Gastroesophageal sphincter (tissue), 4 donors: ENCODE measurements around the gene POLDIP2. TPM values are rescaled to one million over a fixed set of nuclear protein-coding genes. Genes with fewer than 3 reads are reported as not detected.

ENCODE experiments used
- ATAC-seq: fragments of 150-250 bp; one replicate; pipeline ENCODE4 v1.9.1; 2016; ENCODE audit warnings: mild to moderate bottlenecking, moderate library complexity
- H3K27ac ChIP-seq, 4 donors: fragments of 200-600 bp; sonication (generic) in 3 of 4; 1 replicate in 3 of 4; 2 replicates in 1 of 4; pipeline ENCODE4 v1.5.1; 2016 to 2019
- H3K27me3 ChIP-seq: fragments of 200-600 bp; sonication (generic); one replicate; pipeline ENCODE4 v1.5.1; 2019
- H3K36me3 ChIP-seq, 2 donors: fragments of 200-600 bp; sonication (generic); one replicate each; pipeline ENCODE4 v1.5.1; 2019; ENCODE audit warnings: control low read depth in 1 of 2
- H3K4me1 ChIP-seq, 3 donors: fragments of 200-600 bp; sonication (generic); 1 replicate in 2 of 3; 2 replicates in 1 of 3; pipeline ENCODE4 v1.5.1; 2016 to 2019; ENCODE audit warnings: control low read depth in 2 of 3
- H3K4me3 ChIP-seq, 2 donors: fragments of 200-600 bp; sonication (generic); one replicate each; pipeline ENCODE4 v1.5.1; 2019; ENCODE audit warnings: mild to moderate bottlenecking in 1 of 2, moderate library complexity in 1 of 2
- H3K9me3 ChIP-seq, 3 donors: fragments of 200-600 bp; sonication (generic); one replicate each; pipeline ENCODE4 v1.5.1; 2017 to 2019; ENCODE audit warnings: control low read depth in 2 of 3
- CTCF ChIP-seq, 4 experiments: fragments of 200-600 bp in 2 of 4; fragments of 450-650 bp in 2 of 4; sonication (generic) in 1 of 4; IDR thresholded peaks; one replicate each; pipeline ENCODE4 v1.5.1; 2017 to 2019; ENCODE audit warnings: antibody characterized with exemption in 4 of 4, mild to moderate bottlenecking in 2 of 4, moderate library complexity in 2 of 4
- EP300 ChIP-seq: sonication (generic); formaldehyde crosslinking; IDR thresholded peaks from one replicate; pipeline ENCODE4 v1.6.1; 2017; ENCODE audit warnings: antibody characterized with exemption, mild to moderate bottlenecking
- POLR2A ChIP-seq, 2 donors: fragments of 450-650 bp; IDR thresholded peaks; one replicate each; pipeline ENCODE4 v1.6.1; 2017; ENCODE audit warnings: antibody characterized with exemption in 2 of 2, mild to moderate bottlenecking in 2 of 2, moderate library complexity in 1 of 2
- POLR2AphosphoS5 ChIP-seq: sonication (generic); formaldehyde crosslinking; IDR thresholded peaks from one replicate; pipeline ENCODE4 v1.6.1; 2017; ENCODE audit warnings: antibody characterized with exemption
- WGBS, 2 donors: methylation state at CpG; one replicate each; pipeline ENCODE4 v1.1.5; 2018; ENCODE audit warnings: low coverage in 1 of 2; 5-methylcytosine and 5-hydroxymethylcytosine counted together
- total RNA-seq, 4 donors: library from RNA; depleted of rRNA; stranded (reverse); fragments of >200 nt; gene quantifications; one replicate each; pipeline ENCODE4 v1.1.0, GENCODE V29; 2016

The POLDIP2 gene
- total RNA-seq, 4 donors from 2014 or later = 71.1 to 108 (median 77.8) TPM

- no peak for ATAC-seq
- no peaks in the 10 kb centered on the region for H3K9me3 ChIP-seq
- H3K27ac ChIP-seq = no peak overlapping the region
- TF ChIP-seq EP300 (no peak), CTCF (IDR thresholded peaks at IDR 0.05) (no peak), POLR2A (IDR thresholded peaks at IDR 0.05) (no peak), POLR2AphosphoS5 (no peak)
- WGBS, 2 donors = 89% methylated on average over 4 of the region's 8 CpGs; no CpG with 5 or more reads in 1 of the 2 donors
- peaks cover 0 to 90% of the 10 kb centered on the region in 2 donors for H3K36me3 ChIP-seq
- peak overlapping the region in 1 of 2 donors; percentile 39 for H3K4me3 ChIP-seq
- no peaks in the 10 kb centered on the region for H3K4me1 ChIP-seq
- no peaks in the 10 kb centered on the region for H3K27me3 ChIP-seq
Observed at GRCh38 chr17:28385406-28385805, 28.1 kb upstream of the POLDIP2 start.

GRCh38 chr17:28385037-28385400, 27.7 kb upstream of the POLDIP2 start:
- Histone ChIP-seq H3K27ac (no peak overlapping the region), H3K4me1 (no peaks in the 10 kb centered on the region), H3K36me3 (peaks cover 0 to 87% of the 10 kb centered on the region in 2 donors), H3K9me3 (no peaks in the 10 kb centered on the region), H3K27me3 (no peaks in the 10 kb centered on the region), H3K4me3 (peak overlapping the region; percentile 4 to 39)
- TF ChIP-seq POLR2A (IDR thresholded peaks at IDR 0.05) = no peak
- no peak for TF ChIP-seq EP300
- TF ChIP-seq CTCF (IDR thresholded peaks at IDR 0.05) = no peak
- no peak for TF ChIP-seq POLR2AphosphoS5
- no CpG with 5 or more reads among the region's 29 CpGs for WGBS, 2 donors
- no peak for ATAC-seq

GRCh38 chr17:28384281-28385036, 27.1 kb upstream of the POLDIP2 start:
- Histone ChIP-seq H3K27ac (no peak overlapping the region), H3K27me3 (no peaks in the 10 kb centered on the region), H3K4me1 (no peaks in the 10 kb centered on the region), H3K4me3 (peak overlapping the region; percentile 4 to 39), H3K9me3 (no peaks in the 10 kb centered on the region), H3K36me3 (peaks cover 0 to 82% of the 10 kb centered on the region in 2 donors)
- WGBS, 2 donors = 33 to 65% methylated on average over 2 to 5 of the region's 56 CpGs
- ATAC-seq = peak; percentile 58
- TF ChIP-seq CTCF (IDR thresholded peaks at IDR 0.05) (no peak), EP300 (no peak)

- no peak overlapping the region for H3K4me3 ChIP-seq
- peaks cover 0 to 64% of the 10 kb centered on the region in 2 donors for H3K36me3 ChIP-seq
- ATAC-seq = no peak
- H3K27ac ChIP-seq = no peak overlapping the region
- WGBS, 2 donors = no CpG with 5 or more reads among the region's 72 CpGs
- no peaks in the 10 kb centered on the region for H3K4me1 ChIP-seq
- TF ChIP-seq POLR2A (IDR thresholded peaks at IDR 0.05) (no peak), POLR2AphosphoS5 (no peak)
- H3K9me3 ChIP-seq = no peaks in the 10 kb centered on the region
- no peaks in the 10 kb centered on the region for H3K27me3 ChIP-seq
Observed at GRCh38 chr17:28381141-28381825, 24.0 kb upstream of the POLDIP2 start.

GRCh38 chr17:28379814-28380801, 22.8 kb upstream of the POLDIP2 start:
- H3K4me1 ChIP-seq = no peaks in the 10 kb centered on the region
- no peak for TF ChIP-seq POLR2AphosphoS5
- TF ChIP-seq EP300 = no peak
- TF ChIP-seq CTCF (IDR thresholded peaks at IDR 0.05) = no peak
- no peak for TF ChIP-seq POLR2A (IDR thresholded peaks at IDR 0.05)
- WGBS, 2 donors = 80 to 82% methylated on average over 9 to 10 of the region's 10 CpGs
- no peaks in the 10 kb centered on the region for H3K9me3 ChIP-seq
- H3K36me3 ChIP-seq = peaks cover 0 to 53% of the 10 kb centered on the region in 2 donors
- no peaks in the 10 kb centered on the region for H3K27me3 ChIP-seq
- no peak for ATAC-seq
- no peak overlapping the region for H3K27ac ChIP-seq
- H3K4me3 ChIP-seq = no peak overlapping the region
